Measurements from ENCODE around the gene SYNPO2L.
"Not testable (repeated sequence)": the region's sequence is repeated elsewhere in the genome, so short reads cannot be mapped to it uniquely, and the experiment has no call there.

DNA sequence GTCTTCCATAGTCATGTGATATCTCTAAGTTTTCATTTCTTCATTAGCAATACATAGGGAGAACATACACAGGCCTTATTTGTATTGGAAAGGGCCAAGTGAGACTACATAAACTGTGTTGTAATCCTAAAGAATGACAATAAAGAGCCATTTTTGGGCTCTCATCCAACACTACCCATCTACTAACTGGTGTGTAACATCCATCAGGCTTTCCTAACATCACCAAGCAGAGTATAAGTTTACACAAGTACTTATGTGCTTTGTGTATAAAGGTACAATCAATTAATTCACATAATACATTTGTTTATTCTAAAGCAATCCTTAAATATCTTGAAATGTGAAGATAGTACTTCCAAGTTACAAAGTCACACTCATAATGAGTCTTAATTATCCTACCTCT lies 39.5 kb upstream of the SYNPO2L start:
- TF ChIP-seq POLR2AphosphoS5, POLR2A (IDR thresholded peaks at IDR 0.05): not testable (repeated sequence)
- TF ChIP-seq, protein P1, sequence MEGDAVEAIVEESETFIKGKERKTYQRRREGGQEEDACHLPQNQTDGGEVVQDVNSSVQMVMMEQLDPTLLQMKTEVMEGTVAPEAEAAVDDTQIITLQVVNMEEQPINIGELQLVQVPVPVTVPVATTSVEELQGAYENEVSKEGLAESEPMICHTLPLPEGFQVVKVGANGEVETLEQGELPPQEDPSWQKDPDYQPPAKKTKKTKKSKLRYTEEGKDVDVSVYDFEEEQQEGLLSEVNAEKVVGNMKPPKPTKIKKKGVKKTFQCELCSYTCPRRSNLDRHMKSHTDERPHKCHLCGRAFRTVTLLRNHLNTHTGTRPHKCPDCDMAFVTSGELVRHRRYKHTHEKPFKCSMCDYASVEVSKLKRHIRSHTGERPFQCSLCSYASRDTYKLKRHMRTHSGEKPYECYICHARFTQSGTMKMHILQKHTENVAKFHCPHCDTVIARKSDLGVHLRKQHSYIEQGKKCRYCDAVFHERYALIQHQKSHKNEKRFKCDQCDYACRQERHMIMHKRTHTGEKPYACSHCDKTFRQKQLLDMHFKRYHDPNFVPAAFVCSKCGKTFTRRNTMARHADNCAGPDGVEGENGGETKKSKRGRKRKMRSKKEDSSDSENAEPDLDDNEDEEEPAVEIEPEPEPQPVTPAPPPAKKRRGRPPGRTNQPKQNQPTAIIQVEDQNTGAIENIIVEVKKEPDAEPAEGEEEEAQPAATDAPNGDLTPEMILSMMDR (IDR thresholded peaks at IDR 0.05) = not testable (repeated sequence)

All from gastroesophageal sphincter (tissue), 3 donors.